HG03469 (cell line): ENCODE data around the gene SLC5A4.

ENCODE experiments used
- ATAC-seq: cut with Tn5 transposase; IDR thresholded peaks from one replicate; pipeline ENCODE4 v1.9.1; 2021; ENCODE audit warnings: mild to moderate bottlenecking, moderate library complexity, moderate number of reproducible peaks; ENCODE audit not compliant: unreplicated experiment

The SLC5A4 gene

GRCh38 chr22:32233091-32233490, 22.1 kb downstream of the SLC5A4 start:
- no peak for ATAC-seq

GRCh38 chr22:32232191-32232830, 22.8 kb downstream of the SLC5A4 start:
- no peak for ATAC-seq

- no peak for ATAC-seq
These were observed 28.6 kb downstream of the SLC5A4 start for GRCh38 chr22:32226326-32227104.

- ATAC-seq, result no peak
These were observed 32.2 kb downstream of the SLC5A4 start for GRCh38 chr22:32222991-32223390.

GRCh38 chr22:32219026-32219425, 36.1 kb downstream of the SLC5A4 start:
- no peak for ATAC-seq

- ATAC-seq, result no peak
These were observed 36.7 kb downstream of the SLC5A4 start for GRCh38 chr22:32218470-32218869.

GRCh38 chr22:32217465-32217864, 37.7 kb downstream of the SLC5A4 start:
- no peak for ATAC-seq

GRCh38 chr22:32216911-32217310, 38.2 kb downstream of the SLC5A4 start:
- no peak for ATAC-seq

- no peak for ATAC-seq
These were observed 44.1 kb downstream of the SLC5A4 start for GRCh38 chr22:32211011-32211410.

DNA sequence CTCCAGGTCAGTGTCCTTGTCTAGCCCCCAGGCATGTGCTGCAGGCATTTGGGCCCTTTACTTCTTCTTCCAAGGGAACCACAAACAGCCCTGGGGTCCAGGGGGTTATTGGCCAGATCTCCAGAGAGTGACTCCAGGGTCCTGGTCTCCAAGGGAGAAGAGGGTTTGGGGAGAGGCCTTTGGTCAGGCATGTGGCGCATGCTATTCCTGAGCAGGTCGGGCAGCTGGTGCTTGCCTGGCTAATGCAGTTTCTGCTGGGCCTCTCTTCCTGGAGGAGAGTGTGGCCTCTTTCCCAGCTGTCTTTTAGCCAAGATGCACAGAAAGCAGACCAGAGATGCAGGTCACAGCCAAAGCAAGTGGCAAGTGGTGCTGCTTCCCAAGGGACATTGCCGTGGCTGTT, 46.5 kb downstream of the SLC5A4 start:
- no peak for ATAC-seq

DNA sequence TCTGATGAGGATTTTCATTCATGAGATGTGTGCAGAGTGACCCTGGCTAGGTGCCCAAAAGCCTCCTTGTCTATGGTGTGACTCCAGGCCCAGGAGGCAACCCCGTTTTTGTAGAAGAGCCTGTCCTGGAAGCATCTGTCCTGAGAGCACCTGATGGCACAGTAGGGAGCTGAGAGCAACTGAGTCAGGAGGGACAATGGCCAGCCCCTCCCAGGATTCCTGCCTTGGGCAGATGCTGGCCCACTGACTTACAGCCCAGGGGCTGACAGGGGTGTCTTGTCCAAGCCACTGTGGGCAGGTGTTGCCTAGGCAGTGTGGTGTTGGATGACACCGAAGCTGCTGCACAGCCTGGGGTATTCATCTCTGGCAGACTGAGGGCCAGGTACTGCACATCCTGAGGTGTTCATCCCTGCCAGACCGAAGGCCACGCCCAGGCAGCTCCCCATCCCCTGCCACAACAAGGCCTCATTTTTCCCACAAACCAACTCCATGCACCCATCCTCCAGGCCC, 47.1 kb downstream of the SLC5A4 start:
- no peak for ATAC-seq

GRCh38 chr22:32206774-32207758, 48.1 kb downstream of the SLC5A4 start:
- ATAC-seq, result no peak

DNA sequence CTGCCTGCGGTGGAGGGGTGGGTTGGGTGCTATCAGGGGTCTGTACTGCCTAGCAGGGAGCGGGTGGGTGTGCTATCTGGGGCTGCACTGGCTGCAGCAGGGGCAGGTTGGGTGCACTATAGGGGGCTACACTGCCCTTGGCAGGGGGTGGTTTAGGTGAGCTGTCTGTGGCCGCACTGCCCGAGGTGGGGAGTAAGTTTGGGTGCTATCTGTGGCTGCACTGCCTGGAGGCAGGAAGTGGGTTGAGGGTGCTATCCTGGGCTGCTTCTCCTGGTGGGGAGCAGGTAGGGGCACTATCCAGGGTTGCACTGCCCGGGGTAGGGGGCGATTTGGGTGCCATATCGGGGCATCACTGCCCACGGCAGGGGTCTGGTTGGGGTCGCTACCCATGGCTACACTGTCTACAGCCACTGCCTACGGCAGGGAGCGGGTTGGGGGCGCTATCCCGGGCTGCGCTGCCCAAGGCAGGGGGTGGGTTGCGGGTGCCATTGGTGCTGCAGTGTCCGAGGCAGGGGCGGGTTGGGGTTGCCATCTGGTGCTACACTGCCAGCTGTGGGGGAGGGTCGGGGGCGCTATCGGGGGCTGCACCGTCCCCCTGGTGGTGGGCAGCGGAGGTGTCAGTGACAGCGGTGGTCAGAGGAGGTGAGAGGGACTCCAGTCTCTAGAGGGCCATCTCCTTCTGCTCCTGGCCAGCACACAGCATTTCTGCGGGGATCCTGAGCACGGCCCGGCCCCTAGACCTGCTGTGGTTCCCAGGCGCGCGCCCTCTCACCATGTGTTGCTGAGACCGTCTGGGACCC, 49.0 kb downstream of the SLC5A4 start:
- ATAC-seq, result no peak

GRCh38 chr22:32204856-32205722, 50.1 kb downstream of the SLC5A4 start, which contains the start of gene RFPL2:
TSS of gene RFPL2 (minus strand) at chr22:32205073. CDS start at chr22:32202451, 2,622 bp downstream.
- ATAC-seq, result no peak

DNA sequence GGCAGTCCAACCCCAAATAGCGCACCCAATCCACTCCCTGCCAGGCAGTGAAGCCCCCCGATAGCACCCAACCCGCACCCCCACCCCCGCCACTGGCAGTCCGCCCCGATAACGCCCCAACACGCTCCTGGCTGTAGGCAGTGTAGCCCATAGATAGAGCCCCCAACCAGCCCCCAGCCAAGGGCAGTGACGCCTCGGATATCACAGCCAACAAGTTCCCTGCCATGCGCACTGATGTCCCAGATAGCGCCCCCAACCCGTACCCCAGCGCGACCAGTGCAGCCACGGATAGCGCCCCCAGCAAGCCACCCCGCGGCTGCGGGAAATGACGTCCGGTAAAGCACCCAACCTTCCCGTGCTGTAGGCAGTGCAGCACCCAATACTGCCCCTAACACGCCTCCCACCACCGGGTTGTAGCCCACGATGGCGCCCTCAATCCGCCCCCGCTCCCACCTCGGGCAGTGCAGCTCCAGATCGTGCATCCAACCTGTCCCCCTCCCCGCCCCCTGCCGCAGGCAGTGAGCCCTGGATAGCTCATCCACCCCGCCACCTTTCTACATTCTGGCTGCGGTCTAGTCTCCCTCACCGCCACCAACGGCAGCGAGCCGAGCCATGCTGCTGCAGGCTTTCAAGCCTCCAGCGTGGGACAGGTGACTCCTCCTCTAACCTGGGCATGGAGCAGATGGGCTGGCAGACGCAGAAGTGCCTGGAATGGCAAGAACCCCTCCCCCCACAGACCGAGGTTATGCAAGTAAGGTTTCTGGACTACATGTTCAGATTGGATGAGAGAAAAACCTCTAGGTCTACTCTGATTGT, 50.9 kb downstream of the SLC5A4 start:
- no peak for ATAC-seq

GRCh38 chr22:32203181-32204039, 51.7 kb downstream of the SLC5A4 start:
- ATAC-seq, result no peak

DNA sequence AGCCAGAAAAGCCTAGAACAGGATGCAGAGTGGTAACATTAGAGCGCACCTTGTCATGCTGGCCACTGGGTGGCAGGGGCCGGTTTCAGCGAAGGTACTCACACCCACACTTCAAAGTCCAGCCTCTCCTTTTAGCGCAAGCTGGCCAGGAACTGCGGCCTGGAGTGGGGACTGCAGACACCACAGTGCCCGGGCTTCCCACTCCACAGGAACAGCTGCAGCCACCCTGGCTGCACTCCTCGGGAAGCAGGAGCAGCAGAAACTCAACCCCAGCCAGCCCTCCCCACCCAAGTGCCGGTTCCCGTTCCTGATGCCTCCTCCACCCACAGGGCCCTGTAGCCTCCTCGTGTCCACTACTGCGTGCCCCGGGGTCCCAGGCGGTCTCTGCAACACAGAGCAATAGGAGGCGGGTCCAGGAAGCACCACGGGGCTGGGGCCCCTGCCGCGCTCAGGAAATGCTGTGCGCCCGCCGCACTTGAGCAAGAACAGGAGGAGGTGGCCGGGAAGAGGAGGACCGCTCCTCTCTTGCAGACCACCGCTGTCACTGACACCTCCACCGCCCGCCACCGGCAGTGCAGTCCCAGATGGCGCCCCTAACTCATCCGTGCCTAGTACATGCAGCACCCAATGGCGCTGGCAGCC, 52.5 kb downstream of the SLC5A4 start:
- no peak for ATAC-seq
